ENCODE measurements around the gene NPNT. TPM values are rescaled to one million over a fixed set of nuclear protein-coding genes. Genes with fewer than 3 reads are reported as not detected.
"Not testable (repeated sequence)": the region's sequence is repeated elsewhere in the genome, so short reads cannot be mapped to it uniquely, and the experiment has no call there.

The NPNT gene, protein sequence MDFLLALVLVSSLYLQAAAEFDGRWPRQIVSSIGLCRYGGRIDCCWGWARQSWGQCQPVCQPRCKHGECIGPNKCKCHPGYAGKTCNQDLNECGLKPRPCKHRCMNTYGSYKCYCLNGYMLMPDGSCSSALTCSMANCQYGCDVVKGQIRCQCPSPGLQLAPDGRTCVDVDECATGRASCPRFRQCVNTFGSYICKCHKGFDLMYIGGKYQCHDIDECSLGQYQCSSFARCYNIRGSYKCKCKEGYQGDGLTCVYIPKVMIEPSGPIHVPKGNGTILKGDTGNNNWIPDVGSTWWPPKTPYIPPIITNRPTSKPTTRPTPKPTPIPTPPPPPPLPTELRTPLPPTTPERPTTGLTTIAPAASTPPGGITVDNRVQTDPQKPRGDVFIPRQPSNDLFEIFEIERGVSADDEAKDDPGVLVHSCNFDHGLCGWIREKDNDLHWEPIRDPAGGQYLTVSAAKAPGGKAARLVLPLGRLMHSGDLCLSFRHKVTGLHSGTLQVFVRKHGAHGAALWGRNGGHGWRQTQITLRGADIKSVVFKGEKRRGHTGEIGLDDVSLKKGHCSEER
- total RNA-seq (not detected), polyA plus RNA-seq (not detected), total RNA-seq (not detected)

DNA sequence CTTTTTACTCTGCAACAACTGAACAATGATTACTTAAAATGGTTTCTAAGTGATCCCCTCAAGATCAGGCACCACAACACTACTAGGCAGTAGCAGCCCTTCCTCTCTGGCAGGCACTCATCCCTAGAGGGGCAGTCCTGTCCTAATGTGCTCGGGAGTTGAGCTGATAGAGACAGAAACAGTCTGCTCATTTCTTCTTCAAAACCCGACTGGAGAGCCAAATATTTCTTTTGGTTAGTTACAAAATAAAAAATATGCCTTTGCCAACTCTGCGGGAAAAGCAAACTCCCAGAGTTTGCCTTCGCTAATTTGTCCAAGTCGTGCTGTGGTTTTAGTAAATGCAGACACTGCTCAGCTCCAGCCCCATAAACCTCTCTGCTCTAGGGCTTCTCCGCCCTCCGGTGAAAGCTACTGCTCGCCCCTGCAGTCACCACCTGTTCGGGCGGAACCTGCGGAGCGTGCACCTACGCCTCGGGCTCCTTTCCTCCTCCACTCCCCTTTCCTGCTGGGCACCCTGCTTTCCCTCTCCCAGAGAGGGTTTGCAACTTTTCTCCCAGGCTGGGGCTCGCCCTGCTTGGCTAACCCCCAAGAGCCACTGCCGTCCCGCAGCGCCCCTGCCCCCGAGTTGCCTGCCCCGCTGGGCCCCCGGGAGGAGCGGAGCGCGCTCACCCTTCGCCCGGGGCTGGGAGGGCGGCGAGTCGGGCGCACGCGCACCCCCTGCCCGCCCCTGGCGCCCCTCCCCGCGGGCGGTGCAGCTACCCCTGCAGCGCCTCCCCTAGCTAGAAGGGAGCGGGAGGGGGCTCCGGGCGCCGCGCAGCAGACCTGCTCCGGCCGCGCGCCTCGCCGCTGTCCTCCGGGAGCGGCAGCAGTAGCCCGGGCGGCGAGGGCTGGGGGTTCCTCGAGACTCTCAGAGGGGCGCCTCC lies at the start of gene NPNT:
Gene NPNT, plus strand, starts transcription at position 812 of the 923 bp plus-strand sequence. CDS start 182 bp downstream, outside the sequence.
- peak in 1 of 9 donors; percentile 20 for DNase-seq
- Mint-ChIP-seq H3K27me3 (peaks cover 57 to 74% (median 63%) of the 10 kb centered on the region in 5 donors), H3K4me1 (peaks cover 0 to 14% (median 4%) of the 10 kb centered on the region in 7 donors), H3K36me3 (peaks cover 0 to 11% (median 0%) of the 10 kb centered on the region in 5 donors), H3K27ac (no peak within 1 kb of the TSS), H3K9me3 (peaks cover 0 to 11% (median 2%) of the 10 kb centered on the region in 11 donors), H3K4me3 (peak within 1 kb of the TSS in 5 of 10 donors; percentile 1 to 37 (median 33))
- Histone ChIP-seq H3K9me3 (ENCODE audit: control insufficient read depth in 2 of 3, low read length in 3 of 3) (no peaks in the 10 kb centered on the region), H3K4me1 (ENCODE audit: control insufficient read depth in 2 of 2, insufficient read depth in 2 of 2, low read length in 2 of 2) (no peaks in the 10 kb centered on the region), H3K27ac (ENCODE audit: low read depth, low read length) (no peak within 1 kb of the TSS), H3K4me3 (ENCODE audit: low read length) (no peak within 1 kb of the TSS), H3K27me3 (ENCODE audit: control insufficient read depth in 2 of 2, insufficient read depth in 2 of 2, low read length in 2 of 2) (no peaks in the 10 kb centered on the region), H3K36me3 (ENCODE audit: control insufficient read depth in 2 of 3, insufficient read depth in 3 of 3, low read length in 3 of 3) (no peaks in the 10 kb centered on the region)
- intact Hi-C loops (cut with micrococcal nuclease) = no loop called here
- ChIA-PET POLR2A (no interaction called here), CTCF (no interaction called here)
- ATAC-seq = no peak

DNA sequence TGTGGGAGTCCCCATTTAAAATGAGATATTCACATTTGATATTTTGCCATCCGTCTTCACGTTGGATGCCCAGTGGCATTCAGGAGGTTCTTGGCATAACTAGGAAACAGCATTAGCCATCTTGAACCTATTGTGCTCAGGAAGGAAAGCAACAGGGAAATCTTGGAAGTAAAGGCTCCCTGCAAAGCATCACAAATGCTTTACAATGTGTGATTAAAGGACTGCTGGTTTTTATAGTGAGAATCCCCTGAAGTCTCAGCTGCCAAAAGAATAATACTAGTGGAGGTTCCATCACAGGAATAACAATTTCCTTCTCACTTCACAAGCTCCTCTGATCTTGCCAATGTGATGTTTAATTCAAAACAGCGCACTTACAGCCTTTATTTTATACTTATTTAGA lies 49.7 kb upstream of the NPNT start:
- no peaks in the 10 kb centered on the region for H3K27me3 ChIP-seq (ENCODE audit: control insufficient read depth in 2 of 2, insufficient read depth in 2 of 2, low read length in 2 of 2)
- no peak for ATAC-seq
- Mint-ChIP-seq H3K9me3 (no peaks in the 10 kb centered on the region), H3K27ac (no peak overlapping the region), H3K4me3 (no peak overlapping the region), H3K27me3 (no peaks in the 10 kb centered on the region), H3K36me3 (peaks cover 0 to 20% (median 11%) of the 10 kb centered on the region in 5 donors), H3K4me1 (no peaks in the 10 kb centered on the region)
- CTCF ChIA-PET = no interaction called here
- POLR2A ChIA-PET = no interaction called here
- no peaks in the 10 kb centered on the region for H3K36me3 ChIP-seq (ENCODE audit: control insufficient read depth in 2 of 3, insufficient read depth in 3 of 3, low read length in 3 of 3)
- H3K27ac ChIP-seq (ENCODE audit: low read depth, low read length) = no peak overlapping the region
- no peak overlapping the region for H3K4me3 ChIP-seq (ENCODE audit: low read length)
- H3K4me1 ChIP-seq (ENCODE audit: control insufficient read depth in 2 of 2, insufficient read depth in 2 of 2, low read length in 2 of 2) = no peaks in the 10 kb centered on the region
- intact Hi-C loops (cut with micrococcal nuclease) = no loop called here
- no peaks in the 10 kb centered on the region for H3K9me3 ChIP-seq (ENCODE audit: control insufficient read depth in 2 of 3, low read length in 3 of 3)
- no peak for DNase-seq

DNA sequence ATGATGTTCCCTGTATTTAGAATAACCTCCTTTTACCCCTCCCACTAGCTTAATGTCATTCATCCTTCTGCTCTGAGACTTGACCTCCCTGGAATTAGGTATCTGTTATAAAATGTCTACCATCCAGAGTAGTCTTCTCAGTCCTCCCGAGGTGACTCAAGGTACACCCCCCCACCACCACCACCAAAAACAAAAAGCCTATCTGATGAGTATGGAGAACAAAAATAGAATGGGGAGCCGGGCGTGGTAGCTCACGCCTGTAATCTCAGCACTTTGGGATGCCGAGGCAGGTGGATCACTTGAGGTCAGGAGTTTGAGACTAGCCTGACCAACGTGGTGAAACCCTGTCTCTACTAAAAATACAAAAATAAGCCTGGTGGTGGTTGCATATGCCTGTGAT lies 46.9 kb upstream of the NPNT start:
- H3K36me3 Mint-ChIP-seq = peaks cover 0 to 22% (median 5%) of the 10 kb centered on the region in 5 donors
- intact Hi-C loops (cut with micrococcal nuclease); DNase-seq; ATAC-seq; CTCF ChIA-PET; H3K4me1 ChIP-seq (ENCODE audit: control insufficient read depth in 2 of 2, insufficient read depth in 2 of 2, low read length in 2 of 2); H3K9me3 ChIP-seq (ENCODE audit: control insufficient read depth in 2 of 3, low read length in 3 of 3); H3K27me3 ChIP-seq (ENCODE audit: control insufficient read depth in 2 of 2, insufficient read depth in 2 of 2, low read length in 2 of 2); H3K9me3 Mint-ChIP-seq; H3K27ac ChIP-seq (ENCODE audit: low read depth, low read length); H3K4me1 Mint-ChIP-seq; H3K27ac Mint-ChIP-seq; H3K4me3 ChIP-seq (ENCODE audit: low read length); H3K36me3 ChIP-seq (ENCODE audit: control insufficient read depth in 2 of 3, insufficient read depth in 3 of 3, low read length in 3 of 3); H3K27me3 Mint-ChIP-seq; H3K4me3 Mint-ChIP-seq: not testable (repeated sequence)
- POLR2A ChIA-PET = interaction anchor here (0.6 kb wide), 1 partner anchor 10 kb away, joined by 3 read pairs; no protein-coding TSS in a partner anchor

DNA sequence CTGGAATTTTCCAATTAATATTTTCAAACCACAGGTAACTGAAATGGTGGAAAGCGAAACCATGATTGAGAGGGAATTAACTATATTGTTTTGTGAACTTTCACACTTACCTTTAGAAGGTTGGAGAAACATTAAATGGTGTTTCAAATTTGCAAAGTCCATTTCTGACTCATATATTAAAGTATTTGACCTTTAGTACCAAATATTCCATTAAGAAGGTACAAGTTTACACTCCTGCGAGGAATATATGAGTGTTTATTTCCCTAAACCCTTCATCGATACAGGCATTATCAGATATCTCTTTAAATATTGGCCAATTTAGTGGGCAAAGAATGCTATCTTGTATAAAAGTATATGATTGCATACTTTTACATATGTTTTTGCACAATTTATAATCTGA lies 44.1 kb upstream of the NPNT start:
- Mint-ChIP-seq H3K9me3 (peaks cover 4 to 29% (median 13%) of the 10 kb centered on the region in 11 donors), H3K27ac (no peak overlapping the region), H3K4me3 (no peak overlapping the region), H3K36me3 (peaks cover 0 to 31% (median 22%) of the 10 kb centered on the region in 5 donors), H3K27me3 (no peaks in the 10 kb centered on the region), H3K4me1 (no peaks in the 10 kb centered on the region)
- intact Hi-C loops (cut with micrococcal nuclease) = no loop called here
- ChIA-PET POLR2A (no interaction called here), CTCF (no interaction called here)
- Histone ChIP-seq H3K4me1 (ENCODE audit: control insufficient read depth in 2 of 2, insufficient read depth in 2 of 2, low read length in 2 of 2) (no peaks in the 10 kb centered on the region), H3K36me3 (ENCODE audit: control insufficient read depth in 2 of 3, insufficient read depth in 3 of 3, low read length in 3 of 3) (no peaks in the 10 kb centered on the region), H3K27ac (ENCODE audit: low read depth, low read length) (no peak overlapping the region), H3K4me3 (ENCODE audit: low read length) (no peak overlapping the region), H3K27me3 (ENCODE audit: control insufficient read depth in 2 of 2, insufficient read depth in 2 of 2, low read length in 2 of 2) (no peaks in the 10 kb centered on the region), H3K9me3 (ENCODE audit: control insufficient read depth in 2 of 3, low read length in 3 of 3) (no peaks in the 10 kb centered on the region)
- no peak for ATAC-seq
- no peak for DNase-seq

DNA sequence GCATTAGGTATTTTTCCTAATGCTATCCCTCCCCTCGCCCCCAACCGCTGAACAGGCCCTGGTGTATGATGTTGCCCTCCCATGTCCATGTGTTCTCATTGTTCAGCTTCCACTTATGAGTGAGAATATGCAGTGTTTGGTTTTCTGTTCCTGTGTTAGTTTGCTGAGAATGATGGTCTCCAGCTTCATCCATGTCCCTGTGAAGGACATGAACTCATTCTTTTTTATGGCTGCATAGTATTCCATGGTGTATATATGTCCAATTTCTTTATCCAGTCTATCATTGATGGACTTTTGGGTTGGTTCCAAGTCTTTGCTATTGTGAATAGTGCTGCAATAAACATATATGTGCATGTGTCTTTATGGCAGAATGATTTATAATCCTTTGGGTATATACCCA lies 43.0 kb upstream of the NPNT start:
- intact Hi-C loops (cut with micrococcal nuclease) = not testable (repeated sequence)

DNA sequence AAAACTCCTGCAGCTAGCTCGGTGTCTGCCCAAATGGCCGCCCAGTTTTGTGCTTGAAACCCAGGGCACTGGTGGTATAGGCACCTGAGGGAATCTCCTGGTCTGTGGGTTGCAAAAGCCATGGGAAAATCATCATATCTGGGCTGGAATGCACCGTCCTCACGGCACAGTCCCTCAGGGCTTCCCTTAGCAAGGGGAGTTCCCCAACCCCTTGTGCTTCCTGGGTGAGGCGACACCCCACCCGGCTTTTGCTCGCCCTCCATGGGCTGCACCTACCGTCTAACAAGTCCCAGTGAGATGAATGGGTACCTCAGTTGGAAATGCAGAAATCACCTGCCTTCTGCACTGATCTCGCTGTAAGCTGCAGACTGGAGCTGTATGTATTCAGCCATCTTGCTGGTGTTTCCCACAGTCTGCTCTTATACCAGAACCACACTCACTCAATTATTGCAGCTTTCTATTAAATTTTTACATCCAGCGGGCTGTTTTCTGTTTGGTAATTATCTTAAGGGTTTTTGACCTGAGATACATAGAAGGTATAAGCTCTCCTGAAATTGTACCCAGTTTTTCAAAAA lies 36.7 kb upstream of the NPNT start:
- Histone ChIP-seq H3K4me3 (ENCODE audit: low read length) (no peak overlapping the region), H3K9me3 (ENCODE audit: control insufficient read depth in 2 of 3, low read length in 3 of 3) (no peaks in the 10 kb centered on the region), H3K36me3 (ENCODE audit: control insufficient read depth in 2 of 3, insufficient read depth in 3 of 3, low read length in 3 of 3) (no peaks in the 10 kb centered on the region), H3K4me1 (ENCODE audit: control insufficient read depth in 2 of 2, insufficient read depth in 2 of 2, low read length in 2 of 2) (no peaks in the 10 kb centered on the region), H3K27me3 (ENCODE audit: control insufficient read depth in 2 of 2, insufficient read depth in 2 of 2, low read length in 2 of 2) (no peaks in the 10 kb centered on the region), H3K27ac (ENCODE audit: low read depth, low read length) (no peak overlapping the region)
- no peaks in the 10 kb centered on the region for H3K27me3 Mint-ChIP-seq
- intact Hi-C loops (cut with micrococcal nuclease) = no loop called here
- peaks cover 0 to 36% (median 29%) of the 10 kb centered on the region in 5 donors for H3K36me3 Mint-ChIP-seq
- H3K27ac Mint-ChIP-seq = no peak overlapping the region
- no peak for ATAC-seq
- H3K9me3 Mint-ChIP-seq = peaks cover 20 to 74% (median 37%) of the 10 kb centered on the region in 11 donors
- H3K4me3 Mint-ChIP-seq = peak overlapping the region in 1 of 10 donors; percentile 25
- DNase-seq = no peak
- ChIA-PET CTCF (no interaction called here), POLR2A (no interaction called here)
- no peaks in the 10 kb centered on the region for H3K4me1 Mint-ChIP-seq

More for the DNA sequence above, 43.0 kb upstream of the NPNT start:
- Mint-ChIP-seq H3K36me3 (peaks cover 0 to 40% (median 30%) of the 10 kb centered on the region in 5 donors), H3K9me3 (peaks cover 7 to 38% (median 18%) of the 10 kb centered on the region in 11 donors)
- H3K4me1 ChIP-seq (ENCODE audit: control insufficient read depth in 2 of 2, insufficient read depth in 2 of 2, low read length in 2 of 2); CTCF ChIA-PET; H3K9me3 ChIP-seq (ENCODE audit: control insufficient read depth in 2 of 3, low read length in 3 of 3); DNase-seq; POLR2A ChIA-PET; ATAC-seq; H3K27me3 Mint-ChIP-seq; H3K27ac ChIP-seq (ENCODE audit: low read depth, low read length); H3K4me1 Mint-ChIP-seq; H3K27ac Mint-ChIP-seq; H3K36me3 ChIP-seq (ENCODE audit: control insufficient read depth in 2 of 3, insufficient read depth in 3 of 3, low read length in 3 of 3); H3K27me3 ChIP-seq (ENCODE audit: control insufficient read depth in 2 of 2, insufficient read depth in 2 of 2, low read length in 2 of 2); H3K4me3 ChIP-seq (ENCODE audit: low read length); H3K4me3 Mint-ChIP-seq: not testable (repeated sequence)
